Sciatic nerve (tissue), 1 donor: Measurements from ENCODE around the gene NAIF1. TPM values are rescaled to one million over a fixed set of nuclear protein-coding genes. Genes with fewer than 3 reads are reported as not detected.

ENCODE experiments used
- total RNA-seq: library from RNA; stranded (reverse); fragmentation: NEBNext Ultra II Directional; extraction: Animal tissue kit (Norgen Biotek cat#: 25700); gene quantifications from one replicate; pipeline ENCODE4 v1.2.1, GENCODE V29; 2021
- donor health status: DM: no; HTN: no; CAD: no.

Gene NAIF1
- total RNA-seq, 1 donor from 2014 or later = 7.8 TPM

Other genes starting within 250 kb of the NAIF1 start
- gene ENG, start 212.7 kb downstream of the NAIF1 start, total RNA-seq = 285 TPM
- 61.0 TPM for gene AK1, start 189.6 kb downstream of the NAIF1 start, total RNA-seq
- gene ST6GALNAC6, start 167.7 kb downstream of the NAIF1 start, total RNA-seq = 108 TPM
- gene ST6GALNAC4, start 150.3 kb downstream of the NAIF1 start, total RNA-seq = 19.6 TPM
- gene PIP5KL1, start 136.5 kb downstream of the NAIF1 start, total RNA-seq = 2.0 TPM
- gene DPM2, start 129.5 kb downstream of the NAIF1 start, total RNA-seq = 24.6 TPM
- 96.8 TPM for gene EEIG1, start 86.3 kb downstream of the NAIF1 start, total RNA-seq
- gene SLC25A25, start 912 bp upstream of the NAIF1 start, total RNA-seq = 21.0 TPM
- 33.8 TPM for gene PTGES2, start 60.4 kb upstream of the NAIF1 start, total RNA-seq
- 6.0 TPM for gene LCN2, start 82.1 kb upstream of the NAIF1 start, total RNA-seq
- gene BBLN, start 92.9 kb upstream of the NAIF1 start, total RNA-seq = 42.1 TPM
- 140 TPM for gene CIZ1, start 124.3 kb upstream of the NAIF1 start, total RNA-seq
- gene DNM1, start 136.1 kb upstream of the NAIF1 start, total RNA-seq = 52.7 TPM
- 119 TPM for gene GOLGA2, start 208.7 kb upstream of the NAIF1 start, total RNA-seq
- 19.6 TPM for gene SWI5, start 209.0 kb upstream of the NAIF1 start, total RNA-seq